ENCODE data around the gene SPAST. TPM values are rescaled to one million over a fixed set of nuclear protein-coding genes. Genes with fewer than 3 reads are reported as not detected.
"Not testable (repeated sequence)": the region's sequence is repeated elsewhere in the genome, so short reads cannot be mapped to it uniquely, and the experiment has no call there.

Gene SPAST, protein sequence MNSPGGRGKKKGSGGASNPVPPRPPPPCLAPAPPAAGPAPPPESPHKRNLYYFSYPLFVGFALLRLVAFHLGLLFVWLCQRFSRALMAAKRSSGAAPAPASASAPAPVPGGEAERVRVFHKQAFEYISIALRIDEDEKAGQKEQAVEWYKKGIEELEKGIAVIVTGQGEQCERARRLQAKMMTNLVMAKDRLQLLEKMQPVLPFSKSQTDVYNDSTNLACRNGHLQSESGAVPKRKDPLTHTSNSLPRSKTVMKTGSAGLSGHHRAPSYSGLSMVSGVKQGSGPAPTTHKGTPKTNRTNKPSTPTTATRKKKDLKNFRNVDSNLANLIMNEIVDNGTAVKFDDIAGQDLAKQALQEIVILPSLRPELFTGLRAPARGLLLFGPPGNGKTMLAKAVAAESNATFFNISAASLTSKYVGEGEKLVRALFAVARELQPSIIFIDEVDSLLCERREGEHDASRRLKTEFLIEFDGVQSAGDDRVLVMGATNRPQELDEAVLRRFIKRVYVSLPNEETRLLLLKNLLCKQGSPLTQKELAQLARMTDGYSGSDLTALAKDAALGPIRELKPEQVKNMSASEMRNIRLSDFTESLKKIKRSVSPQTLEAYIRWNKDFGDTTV
- polyA plus RNA-seq (2013, experiment 1 of 2; ENCODE audit: insufficient read length) = 8.6 TPM
- polyA plus RNA-seq (2013, experiment 2 of 2; ENCODE audit: insufficient read length) = 9.8 TPM

DNA sequence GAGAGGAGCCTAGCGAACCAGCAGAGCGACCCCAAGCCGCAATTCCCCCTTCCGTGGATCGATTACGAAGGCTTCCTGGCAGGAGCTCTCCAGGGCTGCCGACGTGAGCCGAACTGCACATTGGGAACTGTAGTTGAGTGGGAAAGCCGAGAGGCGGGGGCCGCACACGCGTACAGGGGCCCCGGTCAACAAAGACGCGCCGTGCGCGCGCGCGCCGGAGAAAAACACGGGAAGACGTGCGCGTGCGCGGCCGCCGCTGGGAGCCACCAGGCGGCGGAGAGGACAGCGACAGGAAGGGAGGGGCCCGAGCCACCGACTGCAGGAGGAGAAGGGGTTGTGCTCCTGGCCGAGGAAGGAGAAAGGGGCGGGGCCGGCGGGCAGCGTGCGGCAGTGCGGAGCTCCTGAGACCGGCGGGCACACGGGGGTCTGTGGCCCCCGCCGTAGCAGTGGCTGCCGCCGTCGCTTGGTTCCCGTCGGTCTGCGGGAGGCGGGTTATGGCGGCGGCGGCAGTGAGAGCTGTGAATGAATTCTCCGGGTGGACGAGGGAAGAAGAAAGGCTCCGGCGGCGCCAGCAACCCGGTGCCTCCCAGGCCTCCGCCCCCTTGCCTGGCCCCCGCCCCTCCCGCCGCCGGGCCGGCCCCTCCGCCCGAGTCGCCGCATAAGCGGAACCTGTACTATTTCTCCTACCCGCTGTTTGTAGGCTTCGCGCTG is at the start of gene SPAST:
Gene SPAST, plus strand, starts transcription at position 247 of the 711 bp plus-strand sequence. Its CDS starts 276 bp downstream, at position 523.
- DNase-seq = peak; percentile 97

DNA sequence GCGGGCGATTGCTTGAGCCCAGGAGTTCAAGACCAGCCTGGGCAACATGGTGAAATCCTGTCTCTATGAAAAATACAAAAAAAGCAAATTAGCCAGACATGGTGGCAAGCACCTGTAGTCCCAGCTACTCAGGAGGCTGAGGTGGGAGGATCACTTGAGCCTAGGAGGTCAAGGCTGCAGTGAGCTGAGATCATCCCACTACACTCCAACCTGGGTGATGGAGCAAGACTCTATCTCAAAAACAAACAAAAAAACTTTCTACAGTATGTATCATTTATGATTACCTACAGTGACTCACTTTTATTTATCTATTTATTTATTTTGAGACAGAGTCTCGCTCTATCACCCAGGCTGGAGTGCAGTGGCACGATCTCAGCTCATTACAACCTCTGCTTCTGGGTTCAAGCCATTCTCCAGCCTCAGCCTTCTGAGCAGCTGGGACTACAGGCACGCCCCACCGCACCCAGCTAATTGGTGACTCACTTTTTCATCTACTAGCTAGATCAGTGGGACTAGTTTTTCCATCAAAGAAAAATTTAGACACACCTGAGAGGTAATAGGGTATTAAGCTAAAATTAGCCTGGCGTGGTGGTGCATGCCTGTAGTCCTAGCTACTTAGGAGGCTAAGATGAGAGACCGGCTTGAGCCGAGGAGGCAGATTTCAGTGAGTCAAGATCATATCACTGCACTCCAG is 44.4 kb upstream of the SPAST start:
- not testable (repeated sequence) for DNase-seq

DNA sequence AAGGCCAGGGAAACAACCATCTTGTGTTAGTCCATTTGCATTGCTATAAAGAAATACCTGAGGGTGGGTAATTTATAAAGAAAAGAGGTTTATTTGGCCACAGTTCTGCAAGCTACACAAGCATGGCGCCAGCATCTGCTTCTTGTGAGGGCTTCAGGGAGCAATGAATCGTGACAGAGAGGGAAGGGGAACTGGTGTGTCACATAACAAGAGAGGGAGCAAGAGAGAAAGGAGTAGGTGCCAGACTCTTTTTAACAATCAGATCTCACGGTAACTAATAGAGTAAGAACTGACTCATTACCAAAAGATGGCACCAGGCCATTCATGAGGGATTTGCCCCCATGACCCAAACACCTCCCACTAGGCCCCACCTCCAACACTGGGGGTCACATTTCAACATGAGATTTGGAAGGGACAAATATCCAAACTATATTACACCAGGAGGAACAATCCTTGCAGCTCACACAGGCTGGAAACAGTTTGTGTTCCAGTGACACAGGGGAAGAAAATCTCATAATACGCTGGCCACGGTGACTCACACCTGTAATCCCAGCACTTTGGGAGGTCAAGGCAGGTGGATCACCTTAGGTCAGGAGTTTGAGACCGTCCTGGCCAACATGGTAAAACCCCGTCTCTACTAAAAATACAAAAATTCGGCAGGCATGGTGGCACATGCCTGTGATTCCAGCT is 29.0 kb upstream of the SPAST start:
- DNase-seq = not testable (repeated sequence)

DNA sequence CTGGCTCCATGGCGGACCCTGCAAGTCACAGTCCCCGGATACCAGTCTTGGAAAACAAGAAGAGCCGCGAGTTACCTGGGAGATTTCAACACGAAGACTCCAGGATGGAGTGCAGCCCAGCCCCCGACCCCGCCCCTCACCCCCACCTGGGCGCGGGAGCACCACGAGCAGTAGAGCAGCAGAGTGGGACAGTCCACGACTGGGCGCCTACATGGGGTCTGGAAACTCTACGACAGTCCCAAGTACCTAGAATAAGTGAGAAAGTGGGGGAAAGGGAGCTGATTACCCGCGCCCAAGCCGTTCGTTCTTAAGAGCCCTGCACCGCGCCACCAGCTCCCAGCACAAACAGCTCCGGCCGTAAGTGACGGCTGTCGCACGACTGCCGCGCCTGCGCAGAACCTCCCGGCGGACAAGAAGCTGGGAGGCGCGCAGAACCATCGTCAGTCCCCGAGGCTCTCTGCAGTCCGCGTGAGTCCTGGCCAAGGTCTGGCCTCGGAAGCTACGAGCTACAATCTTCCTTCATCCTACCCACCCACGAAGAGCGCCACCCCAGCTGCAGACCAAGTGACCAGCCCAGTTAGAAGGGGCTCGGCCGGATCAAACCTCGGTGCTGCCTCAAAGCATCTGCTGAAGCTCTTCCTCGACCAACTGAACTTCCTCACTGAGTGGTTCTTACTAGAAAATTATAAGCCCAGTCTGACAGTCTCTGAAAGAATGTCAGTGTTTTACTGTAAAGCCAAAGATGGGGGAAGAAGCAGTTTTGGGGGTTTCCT is 23.7 kb upstream of the SPAST start, which contains the start of gene DPY30:
Gene DPY30, minus strand, starts transcription at position 359 of the 773 bp plus-strand sequence. Its CDS starts 349 bp downstream, at position 10.
- DNase-seq = peak; percentile 90

DNA sequence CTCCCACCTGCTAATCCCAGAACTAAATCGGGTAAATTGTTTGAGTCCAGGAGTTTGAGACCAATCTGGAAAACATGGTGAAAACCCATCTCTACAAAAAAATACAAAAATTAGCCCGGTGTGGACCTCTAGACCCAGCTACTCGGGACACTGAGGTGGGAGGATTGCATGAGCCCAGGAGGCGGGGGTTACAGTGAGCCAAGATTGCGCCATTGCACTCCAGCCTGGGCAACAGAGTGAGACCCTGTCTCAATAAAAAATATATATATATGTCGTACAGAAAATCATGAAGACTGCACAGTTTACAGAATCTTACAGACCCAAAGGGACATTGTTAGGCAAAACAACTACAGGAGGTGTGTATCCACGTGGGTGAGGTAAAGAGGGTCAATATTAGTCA is 19.8 kb upstream of the SPAST start:
- no peak for DNase-seq

DNA sequence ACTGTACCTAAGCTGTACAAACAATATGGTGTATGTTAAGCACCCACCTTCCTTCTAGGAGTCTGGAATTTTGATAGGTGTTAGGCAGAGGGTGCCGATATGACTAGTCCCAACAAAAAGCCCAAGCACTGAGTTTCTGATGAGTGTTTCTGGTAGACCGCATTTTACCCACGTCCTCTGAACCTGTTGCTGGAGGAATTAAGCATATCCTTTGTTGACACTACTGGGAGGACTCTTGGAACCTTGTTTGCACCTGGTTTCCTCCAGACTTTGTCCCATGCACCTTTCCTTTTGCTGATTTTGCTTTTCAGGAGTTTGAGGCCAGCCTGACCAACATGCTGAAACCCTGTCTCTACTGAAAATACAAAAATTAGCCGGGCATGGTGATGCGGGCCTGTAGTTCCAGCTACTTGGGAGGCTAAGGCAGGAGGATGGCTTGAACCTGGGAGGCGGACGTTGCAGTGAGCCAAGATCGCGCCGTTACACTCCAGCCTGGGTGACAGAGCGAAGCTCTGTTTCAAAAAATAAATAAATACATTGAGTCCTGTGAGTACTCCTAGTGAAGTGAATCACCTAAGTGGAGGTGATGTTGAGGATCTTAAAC is 11.4 kb upstream of the SPAST start:
- no peak for DNase-seq

DNA sequence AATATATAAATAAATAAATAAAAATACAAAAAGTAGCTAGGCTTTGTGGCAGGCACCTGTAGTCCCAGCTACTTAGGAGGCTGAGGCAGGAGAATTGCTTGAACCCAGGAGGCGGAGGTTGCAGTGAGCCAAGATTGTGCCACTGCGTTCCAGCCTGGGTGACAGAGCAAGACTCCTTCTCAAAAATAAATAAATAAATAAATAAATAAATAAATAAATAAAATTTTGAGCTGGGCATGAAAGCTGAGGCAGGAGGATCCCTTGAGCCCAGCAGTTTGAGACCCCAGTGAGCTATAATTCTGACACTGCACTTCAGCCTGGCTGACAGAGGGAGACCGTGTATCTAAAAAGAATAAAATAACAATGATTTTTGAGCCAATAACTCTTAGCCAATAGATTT is 8.8 kb upstream of the SPAST start:
- not testable (repeated sequence) for DNase-seq

DNA sequence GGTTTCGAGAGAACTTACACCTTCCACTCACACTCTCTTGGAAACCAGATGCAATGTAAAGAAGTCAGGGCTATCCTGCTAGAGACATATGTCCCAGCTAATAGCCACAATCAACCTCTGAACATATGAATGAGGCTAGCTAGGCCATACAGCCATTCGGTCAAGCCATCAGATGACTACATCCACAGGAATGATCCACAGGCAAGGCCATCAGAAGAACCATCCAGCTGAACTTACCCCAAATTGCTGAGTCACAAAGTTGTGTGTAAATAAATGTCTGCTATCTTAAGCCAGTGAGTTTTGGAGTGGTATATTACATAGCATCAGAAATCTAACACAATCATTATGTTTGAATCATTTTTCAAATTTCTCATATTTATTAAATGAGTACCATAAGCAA is 5.2 kb upstream of the SPAST start:
- peak; percentile 36 for DNase-seq

DNA sequence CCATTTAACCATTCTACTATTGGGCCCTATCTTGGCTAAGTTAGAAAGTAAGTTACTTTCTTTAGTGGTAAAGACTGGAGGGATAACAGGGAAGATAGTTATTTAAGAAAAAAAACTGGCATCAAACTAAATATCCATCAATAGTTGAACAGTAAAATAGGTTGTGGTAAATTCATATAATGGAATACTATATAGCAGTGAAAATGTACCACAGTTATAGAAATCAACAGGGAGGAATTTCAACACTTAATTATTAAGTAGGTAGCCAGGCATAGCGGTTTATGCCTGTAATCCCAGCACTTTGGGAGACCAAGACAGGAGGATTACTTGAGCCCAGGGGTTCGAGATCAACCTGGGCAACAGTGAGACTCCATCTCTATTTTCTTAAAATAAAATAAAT is 3.1 kb upstream of the SPAST start:
- DNase-seq = no peak

DNA sequence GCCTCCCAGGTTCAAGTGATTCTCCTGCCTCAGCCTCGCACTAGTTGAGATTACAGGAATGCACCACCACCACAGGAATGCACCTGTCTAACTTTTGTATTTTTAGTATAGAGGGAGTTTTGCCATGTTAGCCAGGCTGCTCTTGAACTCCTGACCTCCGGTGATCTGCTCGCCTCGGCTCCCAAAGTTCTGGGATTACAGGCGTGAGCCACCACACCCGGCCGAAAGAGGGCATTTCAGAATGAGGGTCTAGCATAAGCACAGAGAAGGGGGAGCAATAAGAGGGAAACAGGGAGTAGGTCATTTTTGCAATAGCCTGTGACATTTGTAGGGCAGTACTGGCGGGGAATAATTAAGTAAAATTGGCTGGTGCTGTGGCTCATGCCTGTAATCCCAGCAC is 1.9 kb upstream of the SPAST start:
- DNase-seq = no peak

DNA sequence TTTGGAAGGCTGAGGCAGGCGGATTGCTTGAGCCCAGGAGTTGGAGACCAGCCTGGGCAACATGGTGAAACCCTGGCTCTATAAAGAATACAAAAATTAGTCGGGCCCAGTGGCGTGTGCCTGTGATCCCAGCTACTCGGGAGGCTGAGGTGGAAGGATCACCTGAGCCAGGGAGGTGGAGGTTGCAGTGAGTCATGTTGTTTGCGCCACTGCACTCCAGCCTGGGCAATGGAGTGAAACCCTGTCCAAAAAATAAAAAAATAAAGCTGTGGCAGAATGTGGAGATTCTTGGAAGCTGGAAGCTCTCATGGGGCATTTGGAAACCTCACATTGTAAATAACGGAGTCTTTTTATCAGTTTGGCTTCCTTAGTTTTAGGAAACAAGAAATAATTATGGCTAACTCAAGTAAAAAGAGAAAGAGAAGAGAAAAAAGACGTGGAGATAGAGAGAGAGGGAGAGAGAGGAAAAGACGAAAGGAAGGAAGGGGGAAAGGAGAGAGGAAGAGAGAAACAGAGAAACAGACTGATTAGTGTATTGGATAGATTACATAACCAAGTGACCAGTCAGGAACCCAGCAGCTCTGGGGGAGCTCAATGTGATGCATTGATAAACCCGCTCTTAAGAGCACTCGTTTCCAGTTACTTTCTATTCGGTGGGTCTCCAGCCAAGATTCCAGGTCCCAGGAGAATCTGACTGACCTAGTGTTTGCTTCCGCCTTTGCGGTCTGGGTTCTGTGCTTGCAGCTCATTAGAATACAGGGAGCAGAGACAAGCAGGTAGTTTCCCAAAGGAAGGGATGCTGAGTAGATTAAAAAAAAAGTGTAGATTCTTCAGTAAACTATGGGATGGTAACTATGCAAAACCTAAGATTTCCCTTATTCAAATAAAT is 1.1 kb upstream of the SPAST start:
- DNase-seq = peak; percentile 32

DNA sequence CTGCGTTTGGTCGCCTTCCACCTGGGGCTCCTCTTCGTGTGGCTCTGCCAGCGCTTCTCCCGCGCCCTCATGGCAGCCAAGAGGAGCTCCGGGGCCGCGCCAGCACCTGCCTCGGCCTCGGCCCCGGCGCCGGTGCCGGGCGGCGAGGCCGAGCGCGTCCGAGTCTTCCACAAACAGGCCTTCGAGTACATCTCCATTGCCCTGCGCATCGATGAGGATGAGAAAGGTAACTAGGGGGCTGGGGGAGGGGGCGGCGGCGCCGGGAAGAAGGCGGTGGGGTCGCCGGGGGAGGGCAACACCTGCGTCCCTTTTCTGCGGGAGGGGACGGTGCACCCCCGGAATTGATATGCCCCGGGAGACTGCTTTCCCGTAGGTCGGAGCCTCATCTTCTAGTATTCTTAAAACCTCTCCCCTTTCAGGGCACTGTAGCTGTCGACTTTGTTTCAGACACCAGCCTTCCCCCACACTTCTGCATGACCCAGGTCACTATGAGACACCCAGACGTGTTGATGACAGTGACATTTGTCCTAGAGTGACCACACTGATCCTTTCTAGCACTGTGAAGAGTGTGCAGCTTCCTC is 755 bp downstream of the SPAST start:
- DNase-seq = peak; percentile 5

DNA sequence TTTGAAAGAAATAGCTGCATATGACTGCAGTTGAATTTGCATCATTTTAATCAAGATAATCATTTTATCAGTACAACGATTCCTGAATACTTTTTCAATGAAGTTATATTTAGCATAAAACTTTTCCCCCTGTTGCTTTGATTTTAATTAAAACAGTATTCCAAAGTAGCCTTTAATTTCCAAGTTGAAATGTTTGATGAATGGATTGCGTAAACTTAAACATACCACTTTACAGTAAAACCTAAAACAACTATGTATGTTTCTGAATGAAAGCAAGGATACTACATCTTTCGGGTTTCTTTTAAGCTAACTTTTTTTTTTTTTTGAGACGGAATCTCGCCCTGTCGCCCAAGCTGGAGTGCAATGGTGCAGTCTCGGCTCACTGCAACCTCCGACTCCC is 1.4 kb downstream of the SPAST start:
- no peak for DNase-seq

DNA sequence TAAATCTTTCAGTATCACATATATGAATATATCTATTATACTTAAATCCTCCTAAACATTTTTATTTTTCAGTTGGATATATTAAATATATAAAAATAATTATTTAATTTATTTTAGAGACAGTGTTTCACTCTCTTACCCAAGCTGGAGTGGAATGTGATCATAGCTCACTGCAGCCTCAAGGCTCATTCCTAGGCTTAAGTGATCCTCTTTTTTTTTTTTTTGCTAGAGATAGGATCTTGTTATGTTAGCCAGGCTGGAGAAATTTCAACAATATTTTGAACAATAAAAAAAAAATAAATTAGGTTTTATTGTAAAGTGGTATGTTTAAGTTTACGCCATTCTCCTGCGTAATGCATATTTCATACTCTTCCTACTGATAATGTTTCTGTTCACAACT is 4.2 kb downstream of the SPAST start:
- DNase-seq = no peak

DNA sequence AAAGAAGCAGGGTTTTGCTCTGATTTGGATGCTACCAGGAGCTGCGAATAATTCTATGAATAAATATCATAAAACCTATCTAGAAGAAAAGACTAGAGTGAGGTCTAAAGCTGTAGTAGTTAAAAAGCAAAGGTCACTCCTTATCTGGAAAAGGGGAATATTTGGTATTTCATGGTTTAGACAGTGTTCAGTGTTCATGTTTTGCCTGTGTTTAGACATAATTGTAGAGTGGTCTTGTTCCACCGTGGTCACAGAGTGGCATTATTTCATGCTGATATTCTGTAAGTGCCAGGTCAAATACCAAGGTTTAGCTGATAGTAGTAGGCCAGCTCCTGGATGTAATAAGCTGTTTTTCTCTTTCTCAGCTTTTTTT is 10.8 kb downstream of the SPAST start:
- no peak for DNase-seq

DNA sequence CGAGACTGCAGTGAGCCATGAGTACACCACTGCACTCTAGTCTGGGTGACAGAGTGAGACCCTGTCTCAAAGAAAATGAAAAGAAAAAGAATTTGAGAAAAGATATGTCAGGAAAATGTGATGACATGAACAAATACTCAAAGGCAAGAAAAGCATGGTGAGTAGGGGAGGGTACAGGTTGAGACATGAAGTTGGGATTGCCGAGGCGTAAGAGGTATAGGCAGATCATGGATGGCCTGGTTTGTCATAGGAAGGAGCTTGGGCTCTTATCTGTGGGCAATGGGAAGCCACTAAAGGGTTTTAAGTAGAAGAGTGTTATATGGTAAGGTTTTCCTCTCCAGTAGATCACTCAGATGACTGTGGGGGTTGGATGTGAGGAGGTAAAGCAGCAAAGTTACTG is 32.3 kb downstream of the SPAST start:
- DNase-seq = no peak

DNA sequence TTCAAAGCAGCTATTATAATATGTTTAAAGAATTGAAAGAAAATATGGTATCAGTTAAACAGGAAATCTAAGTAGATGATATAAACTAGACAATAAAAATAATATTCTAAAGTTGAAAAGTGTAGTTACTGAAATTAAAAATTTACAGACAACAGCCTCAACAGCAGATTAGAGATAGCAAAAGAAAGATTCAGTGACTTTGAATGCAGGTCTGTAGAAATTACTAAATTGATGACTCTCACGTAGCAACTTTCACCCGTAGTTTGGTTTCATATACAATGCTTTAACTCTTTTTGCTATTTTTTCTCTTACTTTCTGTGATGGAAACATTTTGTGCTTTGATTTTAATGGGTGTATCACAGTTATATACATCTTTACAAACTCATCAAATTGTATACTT is 44.8 kb downstream of the SPAST start:
- no peak for DNase-seq

DNA sequence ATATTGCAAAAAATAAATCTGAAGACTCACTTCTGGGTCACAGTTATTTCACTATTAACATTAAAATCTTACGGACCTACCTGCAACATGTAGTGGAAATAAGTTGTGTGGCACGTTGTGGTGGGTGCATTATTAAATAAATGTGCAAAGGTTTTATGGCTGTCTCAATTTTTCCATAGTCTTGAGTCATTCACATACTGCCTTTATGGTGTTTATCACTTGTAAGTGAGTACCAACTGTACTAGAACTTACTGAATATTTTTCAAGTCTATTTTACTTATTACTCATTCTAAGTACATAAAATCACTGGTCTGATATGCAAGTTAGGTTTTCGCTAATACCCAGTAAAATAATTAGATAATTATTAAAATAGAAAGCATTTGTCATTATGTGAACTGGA is 54.7 kb downstream of the SPAST start:
- no peak for DNase-seq

DNA sequence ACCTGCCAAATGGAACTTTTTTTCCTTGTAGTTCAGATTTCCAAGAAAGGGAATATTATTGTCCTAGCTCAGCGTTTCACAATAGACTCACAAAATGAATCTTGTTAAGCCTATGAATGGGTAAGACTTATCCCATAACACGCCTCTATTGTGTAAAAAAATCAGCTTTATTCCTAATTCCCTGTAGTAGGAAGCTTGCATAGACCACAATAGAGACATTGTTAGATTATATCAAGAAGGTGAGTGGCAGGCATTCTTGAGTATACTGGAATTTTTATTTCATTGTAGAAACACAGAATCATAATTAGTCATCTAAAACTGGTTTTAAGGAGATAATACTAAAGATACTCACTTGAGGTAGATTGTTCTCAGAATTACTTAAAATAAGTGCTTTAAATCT is 55.8 kb downstream of the SPAST start:
- no peak for DNase-seq

Data from fibroblast of skin of back (primary cell).